RWPE2 (cell line): ENCODE data around the gene MIPOL1.
"Not testable (repeated sequence)": the region's sequence is repeated elsewhere in the genome, so short reads cannot be mapped to it uniquely, and the experiment has no call there.

Experiments used
- ATAC-seq: fragments of 200-7000 bp; cut with Tn5 transposase; 3 replicates; pipeline ENCODE4 v1.9.1; 2021; ENCODE audit warnings: low read depth
- DNase-seq: peaks from one replicate; pipeline ENCODE4 v3.0.0-alpha.2; 2020; ENCODE audit warnings: low spot score
- H3K27ac ChIP-seq: fragments of 450-650 bp; 2 replicates; pipeline ENCODE4 v1.5.1; 2017; ENCODE audit warnings: mild to moderate bottlenecking; ENCODE audit not compliant: poor library complexity, severe bottlenecking
- H3K27me3 ChIP-seq: fragments of 250-450 bp; sonication (Bioruptor Pico); 2 replicates; pipeline ENCODE4 v1.5.1; 2021; ENCODE audit warnings: mild to moderate bottlenecking, moderate library complexity; ENCODE audit not compliant: insufficient read depth, poor library complexity, severe bottlenecking
- H3K36me3 ChIP-seq: fragments of 250-450 bp; sonication (Bioruptor Pico); 2 replicates; pipeline ENCODE4 v1.5.1; 2020; ENCODE audit warnings: low read depth, mild to moderate bottlenecking, moderate library complexity
- H3K4me1 ChIP-seq: fragments of 250-450 bp; sonication (Bioruptor Pico); 2 replicates; pipeline ENCODE4 v1.5.1; 2021; ENCODE audit warnings: mild to moderate bottlenecking, moderate library complexity; ENCODE audit not compliant: insufficient read depth, poor library complexity, severe bottlenecking
- H3K4me3 ChIP-seq: fragments of 250-450 bp; sonication (Bioruptor Pico); 2 replicates; pipeline ENCODE4 v1.5.1; 2021; ENCODE audit warnings: mild to moderate bottlenecking, moderate library complexity; ENCODE audit not compliant: severe bottlenecking
- H3K9me3 ChIP-seq: fragments of 250-450 bp; sonication (Bioruptor Pico); 2 replicates; pipeline ENCODE4 v1.5.1; 2021; ENCODE audit warnings: mild to moderate bottlenecking, moderate library complexity; ENCODE audit not compliant: severe bottlenecking
- TF ChIP-seq, protein P1 (sequence below): fragments of 450-650 bp; IDR thresholded peaks from one replicate; pipeline ENCODE4 v1.5.1; 2017; ENCODE audit warnings: mild to moderate bottlenecking, moderate library complexity; ENCODE audit not compliant: poor library complexity, severe bottlenecking

The MIPOL1 gene

GRCh38 chr14:37453985-37454384 lies 256.2 kb downstream of the MIPOL1 start:
- H3K4me3 ChIP-seq, result no peak overlapping the region
- peaks cover 10% of the 10 kb centered on the region for H3K4me1 ChIP-seq
- ATAC-seq, result no peak
- no peaks in the 10 kb centered on the region for H3K36me3 ChIP-seq
- no peak for DNase-seq
- TF ChIP-seq, protein P1, sequence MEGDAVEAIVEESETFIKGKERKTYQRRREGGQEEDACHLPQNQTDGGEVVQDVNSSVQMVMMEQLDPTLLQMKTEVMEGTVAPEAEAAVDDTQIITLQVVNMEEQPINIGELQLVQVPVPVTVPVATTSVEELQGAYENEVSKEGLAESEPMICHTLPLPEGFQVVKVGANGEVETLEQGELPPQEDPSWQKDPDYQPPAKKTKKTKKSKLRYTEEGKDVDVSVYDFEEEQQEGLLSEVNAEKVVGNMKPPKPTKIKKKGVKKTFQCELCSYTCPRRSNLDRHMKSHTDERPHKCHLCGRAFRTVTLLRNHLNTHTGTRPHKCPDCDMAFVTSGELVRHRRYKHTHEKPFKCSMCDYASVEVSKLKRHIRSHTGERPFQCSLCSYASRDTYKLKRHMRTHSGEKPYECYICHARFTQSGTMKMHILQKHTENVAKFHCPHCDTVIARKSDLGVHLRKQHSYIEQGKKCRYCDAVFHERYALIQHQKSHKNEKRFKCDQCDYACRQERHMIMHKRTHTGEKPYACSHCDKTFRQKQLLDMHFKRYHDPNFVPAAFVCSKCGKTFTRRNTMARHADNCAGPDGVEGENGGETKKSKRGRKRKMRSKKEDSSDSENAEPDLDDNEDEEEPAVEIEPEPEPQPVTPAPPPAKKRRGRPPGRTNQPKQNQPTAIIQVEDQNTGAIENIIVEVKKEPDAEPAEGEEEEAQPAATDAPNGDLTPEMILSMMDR, result no peak
- H3K27ac ChIP-seq, result no peak overlapping the region
- H3K27me3 ChIP-seq, result no peaks in the 10 kb centered on the region
- no peaks in the 10 kb centered on the region for H3K9me3 ChIP-seq

DNA sequence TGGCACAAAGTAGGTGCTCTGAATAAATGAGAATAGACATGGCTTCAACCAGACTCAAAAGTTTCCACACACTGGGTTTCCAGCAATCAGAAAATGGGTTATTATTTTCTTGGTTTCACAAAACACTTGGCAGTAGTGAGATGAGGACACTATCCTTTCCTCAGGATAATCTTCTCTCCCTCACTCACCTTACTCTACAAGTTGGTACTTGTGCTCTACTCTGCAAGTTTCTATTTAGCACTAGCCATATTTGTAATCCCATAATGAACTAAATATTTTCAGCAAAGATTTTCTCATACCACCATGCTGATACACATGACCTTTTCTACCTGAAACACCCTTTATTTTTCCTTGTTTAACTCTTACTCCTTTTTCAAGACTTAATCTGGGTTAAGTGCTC lies 259.6 kb downstream of the MIPOL1 start:
- Histone ChIP-seq H3K36me3 (no peaks in the 10 kb centered on the region), H3K27ac (no peak overlapping the region), H3K4me3 (no peak overlapping the region), H3K9me3 (no peaks in the 10 kb centered on the region), H3K4me1 (peaks cover 5% of the 10 kb centered on the region), H3K27me3 (no peaks in the 10 kb centered on the region)
- ATAC-seq (no peak), DNase-seq (no peak)
- TF ChIP-seq, protein P1, result no peak

DNA sequence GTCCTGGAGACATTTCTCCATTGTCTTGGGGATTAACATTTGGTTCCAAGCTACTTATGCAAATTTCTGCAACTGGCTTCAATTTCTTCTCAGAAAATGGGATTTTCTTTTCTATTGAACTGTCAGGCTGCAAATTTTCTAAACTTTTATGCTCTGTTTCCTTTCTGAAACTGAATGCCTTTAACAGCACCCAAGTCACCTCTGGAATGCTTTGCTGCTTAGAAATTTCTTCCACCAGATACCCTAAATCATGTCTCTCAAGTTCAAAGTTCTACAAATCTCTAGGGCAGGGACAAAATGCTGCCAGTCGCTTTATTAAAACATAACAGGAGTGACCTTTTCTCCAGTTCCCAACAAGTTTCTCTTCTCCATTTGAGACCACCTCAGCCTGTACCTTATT lies 264.7 kb downstream of the MIPOL1 start:
- not testable (repeated sequence) for H3K27ac ChIP-seq, DNase-seq, H3K4me3 ChIP-seq, H3K4me1 ChIP-seq, H3K36me3 ChIP-seq, H3K27me3 ChIP-seq, H3K9me3 ChIP-seq, ATAC-seq

DNA sequence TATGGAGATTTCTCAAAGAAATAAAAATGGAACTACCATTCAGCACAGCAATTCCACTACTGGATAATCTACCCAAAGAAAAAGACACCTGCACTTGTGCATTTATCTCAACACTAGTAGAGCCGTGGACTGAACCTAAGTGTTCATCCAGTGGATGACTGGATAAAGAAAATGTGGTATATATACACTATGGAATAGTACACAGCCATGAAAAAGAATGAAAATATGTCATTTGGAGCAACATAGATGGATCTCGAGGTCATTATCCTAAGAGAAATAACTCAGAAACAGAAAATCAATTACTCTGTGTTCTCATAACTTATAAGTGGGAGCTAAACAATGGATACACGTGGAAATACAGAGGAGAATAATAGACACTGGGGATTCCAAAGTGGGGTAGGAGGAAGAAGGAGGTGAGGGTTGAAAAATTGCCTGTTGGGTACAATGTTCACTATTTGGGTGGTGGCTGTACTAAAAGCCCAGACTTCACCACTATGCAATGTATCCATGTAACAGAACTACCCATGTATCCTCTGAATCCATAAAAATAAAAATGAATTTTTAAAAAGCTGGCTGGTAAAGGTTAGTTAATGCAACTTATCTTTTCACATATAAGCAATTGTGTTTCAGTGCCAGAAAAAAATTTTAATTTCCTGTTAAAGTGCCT lies 266.6 kb downstream of the MIPOL1 start:
- TF ChIP-seq, protein P1, result no peak
- H3K27me3 ChIP-seq, result no peaks in the 10 kb centered on the region
- H3K36me3 ChIP-seq, result no peaks in the 10 kb centered on the region
- no peak for ATAC-seq
- no peak overlapping the region for H3K27ac ChIP-seq
- H3K9me3 ChIP-seq, result no peaks in the 10 kb centered on the region
- DNase-seq, result no peak
- no peaks in the 10 kb centered on the region for H3K4me1 ChIP-seq
- no peak overlapping the region for H3K4me3 ChIP-seq

GRCh38 chr14:37466003-37466622 lies 268.4 kb downstream of the MIPOL1 start:
- H3K36me3 ChIP-seq, result no peaks in the 10 kb centered on the region
- H3K4me1 ChIP-seq, result no peaks in the 10 kb centered on the region
- DNase-seq (no peak), ATAC-seq (no peak)
- no peak overlapping the region for H3K4me3 ChIP-seq
- H3K27me3 ChIP-seq, result no peaks in the 10 kb centered on the region
- H3K27ac ChIP-seq, result no peak overlapping the region
- TF ChIP-seq, protein P1, result no peak
- no peaks in the 10 kb centered on the region for H3K9me3 ChIP-seq
